Type B pancreatic cell (in vitro differentiated cells): Measurements from ENCODE around the gene NLRP7. TPM values are rescaled to one million over a fixed set of nuclear protein-coding genes. Genes with fewer than 3 reads are reported as not detected.
"Not testable (repeated sequence)": the region's sequence is repeated elsewhere in the genome, so short reads cannot be mapped to it uniquely, and the experiment has no call there.

Experiments used
- DNase-seq: peaks from one replicate; pipeline ENCODE4 v3.0.0; 2021; ENCODE audit warnings: mixed read lengths; ENCODE audit not compliant: unreplicated experiment; ENCODE audit errors: extremely low spot score
- H3K27ac Mint-ChIP-seq: 2 replicates; pipeline ENCODE4 v1.8.0; 2021; ENCODE audit warnings: mild to moderate bottlenecking, mixed read lengths
- H3K27me3 Mint-ChIP-seq: 2 replicates; pipeline ENCODE4 v1.8.0; 2021; ENCODE audit warnings: mixed read lengths
- H3K36me3 Mint-ChIP-seq: 2 replicates; pipeline ENCODE4 v1.8.0; 2021; ENCODE audit warnings: mixed read lengths
- H3K4me1 Mint-ChIP-seq: one replicate; pipeline ENCODE4 v1.8.0; 2021; ENCODE audit warnings: mixed read lengths; ENCODE audit not compliant: unreplicated experiment
- H3K4me3 Mint-ChIP-seq: 2 replicates; pipeline ENCODE4 v1.8.0; 2021; ENCODE audit warnings: mild to moderate bottlenecking, mixed read lengths
- H3K9me3 Mint-ChIP-seq: 2 replicates; pipeline ENCODE4 v1.8.0; 2021; ENCODE audit warnings: mixed read lengths
- CTCF ChIP-seq: fragments of 200-600 bp; sonication (generic); conservative IDR thresholded peaks from 2 replicates; pipeline ENCODE4 v1.5.0; 2021; ENCODE audit warnings: antibody characterized with exemption, mild to moderate bottlenecking
- total RNA-seq: library from RNA; stranded (reverse); gene quantifications from 2 replicates; pipeline ENCODE4 v1.2.1, GENCODE V29; 2021; ENCODE audit warnings: low replicate concordance

NLRP7 gene
- total RNA-seq, 1 donor from 2014 or later: not detected

DNA sequence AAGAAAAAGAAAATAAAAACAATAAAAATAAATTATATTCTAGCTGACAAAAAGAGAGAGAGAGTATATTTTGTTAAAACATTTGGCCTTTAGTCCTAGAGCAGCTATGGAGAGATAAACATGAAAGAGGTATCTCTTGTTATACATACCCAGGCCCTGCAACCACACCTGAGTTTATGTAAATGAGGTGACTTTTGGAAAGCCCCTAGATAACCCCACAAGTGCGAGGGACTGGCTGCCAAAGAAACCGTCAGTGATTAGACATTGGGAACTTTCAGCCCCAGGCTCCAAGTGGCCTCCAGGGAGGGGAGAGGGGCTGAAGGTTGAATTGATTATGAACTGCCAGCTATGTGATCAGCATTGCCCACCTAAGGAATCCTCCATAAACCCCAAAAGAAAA, 2.1 kb upstream of the NLRP7 start:
- no peaks in the 10 kb centered on the region for H3K9me3 Mint-ChIP-seq
- no peak overlapping the region for H3K4me3 Mint-ChIP-seq
- peaks cover 4% of the 10 kb centered on the region for H3K27me3 Mint-ChIP-seq
- no peaks in the 10 kb centered on the region for H3K36me3 Mint-ChIP-seq
- DNase-seq: no peak
- no peak for TF ChIP-seq CTCF
- no peak overlapping the region for H3K27ac Mint-ChIP-seq
- H3K4me1 Mint-ChIP-seq: no peaks in the 10 kb centered on the region

- H3K27ac Mint-ChIP-seq, DNase-seq, H3K4me1 Mint-ChIP-seq, H3K27me3 Mint-ChIP-seq, H3K4me3 Mint-ChIP-seq, H3K36me3 Mint-ChIP-seq, H3K9me3 Mint-ChIP-seq: not testable (repeated sequence)
Observed at GRCh38 chr19:54943772-54944361, 3.5 kb downstream of the NLRP7 start.

GRCh38 chr19:54939538-54939937, 7.8 kb downstream of the NLRP7 start:
- not testable (repeated sequence) for H3K4me3 Mint-ChIP-seq, H3K36me3 Mint-ChIP-seq, DNase-seq, H3K9me3 Mint-ChIP-seq, H3K27ac Mint-ChIP-seq, H3K4me1 Mint-ChIP-seq, H3K27me3 Mint-ChIP-seq

DNA sequence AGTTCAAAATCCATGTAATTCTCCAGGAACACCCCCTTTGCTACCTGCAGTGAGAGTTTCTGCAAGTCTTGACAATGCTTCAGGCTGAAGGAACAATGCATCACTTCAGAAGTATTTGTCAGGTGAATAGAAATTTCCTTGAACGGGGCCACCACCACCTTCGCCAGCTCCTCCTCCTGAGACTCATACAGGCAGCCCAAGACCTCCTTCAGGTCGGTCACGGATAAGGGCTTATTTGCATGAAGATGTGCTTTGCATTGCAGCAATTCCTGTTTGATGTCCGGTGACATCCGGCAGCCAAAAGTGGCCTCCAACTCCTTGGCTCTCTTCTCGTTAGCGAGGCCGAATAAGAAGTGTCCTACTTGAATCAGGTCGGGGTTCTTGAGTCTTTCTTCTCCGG, 8.4 kb downstream of the NLRP7 start:
- Mint-ChIP-seq H3K27ac (no peak overlapping the region), H3K36me3 (no peaks in the 10 kb centered on the region), H3K4me3 (no peak overlapping the region)

GRCh38 chr19:54937926-54938325, 9.4 kb downstream of the NLRP7 start:
- no peak for TF ChIP-seq CTCF
- Mint-ChIP-seq H3K36me3 (no peaks in the 10 kb centered on the region), H3K9me3 (no peaks in the 10 kb centered on the region)

More for the DNA sequence above, 8.4 kb downstream of the NLRP7 start:
- DNase-seq: no peak
- no peak for TF ChIP-seq CTCF
- Mint-ChIP-seq H3K27me3 (no peaks in the 10 kb centered on the region), H3K9me3 (no peaks in the 10 kb centered on the region), H3K4me1 (no peaks in the 10 kb centered on the region)

GRCh38 chr19:54928299-54928698, 19.0 kb downstream of the NLRP7 start:
- Mint-ChIP-seq H3K4me1 (no peaks in the 10 kb centered on the region), H3K27ac (no peak overlapping the region), H3K36me3 (no peaks in the 10 kb centered on the region), H3K4me3 (no peak overlapping the region), H3K9me3 (peaks cover 16% of the 10 kb centered on the region), H3K27me3 (no peaks in the 10 kb centered on the region)
- TF ChIP-seq CTCF: no peak
- no peak for DNase-seq

More at GRCh38 chr19:54937926-54938325, 9.4 kb downstream of the NLRP7 start:
- Mint-ChIP-seq H3K27me3 (no peaks in the 10 kb centered on the region), H3K4me3 (no peak overlapping the region), H3K27ac (no peak overlapping the region), H3K4me1 (no peaks in the 10 kb centered on the region)
- no peak for DNase-seq

GRCh38 chr19:54923276-54923675, 24.1 kb downstream of the NLRP7 start:
- no peak for DNase-seq
- Mint-ChIP-seq H3K9me3 (peaks cover 7% of the 10 kb centered on the region), H3K36me3 (no peaks in the 10 kb centered on the region), H3K27ac (no peak overlapping the region), H3K4me3 (no peak overlapping the region), H3K4me1 (no peaks in the 10 kb centered on the region), H3K27me3 (no peaks in the 10 kb centered on the region)
- TF ChIP-seq CTCF: no peak
